Keratinocyte (primary cell): Measurements from ENCODE around the gene STRIP1. TPM values are rescaled to one million over a fixed set of nuclear protein-coding genes. Genes with fewer than 3 reads are reported as not detected.

Source experiments
- DNase-seq: peaks from one replicate; pipeline ENCODE4 v3.0.0-alpha.2; 2011; ENCODE audit warnings: low read depth, missing footprints, low spot score
- FAIRE-seq: peaks from 2 replicates; lab custom pipeline; 2011; peaks lifted over from hg19 to GRCh38; lab: Jason Lieb, UNC
- H2AFZ ChIP-seq: 2 replicates; pipeline ENCODE4 v1.6.0; 2012; ENCODE audit warnings: low read length, control low read depth, inconsistent platforms; ENCODE audit not compliant: control insufficient read depth
- H3K27ac ChIP-seq: 2 replicates; pipeline ENCODE4 v1.5.1; 2011; ENCODE audit warnings: low read length; ENCODE audit not compliant: control insufficient read depth, insufficient read depth
- H3K27me3 ChIP-seq: 3 replicates; pipeline ENCODE4 v1.6.0; 2011; ENCODE audit warnings: low read length; ENCODE audit not compliant: control insufficient read depth, insufficient read depth; ENCODE audit errors: extremely low read depth
- H3K36me3 ChIP-seq, 2 experiments: 2 replicates in 1 of 2; 3 replicates in 1 of 2; pipeline ENCODE4 v1.5.1; 2011; ENCODE audit warnings: low read length in 2 of 2, mild to moderate bottlenecking in 1 of 2; ENCODE audit not compliant: control insufficient read depth in 2 of 2, insufficient read depth in 2 of 2; ENCODE audit errors: extremely low read depth in 1 of 2
- H3K4me1 ChIP-seq: 3 replicates; pipeline ENCODE4 v1.5.1; 2011; ENCODE audit warnings: low read length; ENCODE audit not compliant: control insufficient read depth, insufficient read depth; ENCODE audit errors: extremely low read depth
- H3K4me2 ChIP-seq: 3 replicates; pipeline ENCODE4 v1.6.0; 2011; ENCODE audit warnings: low read depth, low read length; ENCODE audit not compliant: control insufficient read depth, insufficient read depth; ENCODE audit errors: extremely low read depth
- H3K4me3 ChIP-seq, 3 experiments: fragments of 200-600 bp in 1 of 3; sonication (generic) in 1 of 3; 2 replicates in 2 of 3; 3 replicates in 1 of 3; pipeline ENCODE4 v1.5.1; 2011 to 2016; ENCODE audit warnings: low read length in 3 of 3, mild to moderate bottlenecking in 3 of 3, control low read depth in 2 of 3, inconsistent platforms in 1 of 3, low read depth in 1 of 3, mixed read lengths in 1 of 3, mixed run types in 1 of 3, moderate library complexity in 1 of 3; ENCODE audit not compliant: control insufficient read depth in 2 of 3, insufficient read depth in 2 of 3; ENCODE audit errors: extremely low read depth in 1 of 3
- H3K79me2 ChIP-seq: 2 replicates; pipeline ENCODE4 v1.6.0; 2012; ENCODE audit warnings: low read length; ENCODE audit not compliant: control insufficient read depth, insufficient read depth
- H3K9ac ChIP-seq: 3 replicates; pipeline ENCODE4 v1.6.0; 2011; ENCODE audit warnings: low read length; ENCODE audit not compliant: control insufficient read depth, insufficient read depth; ENCODE audit errors: extremely low read depth
- H3K9me1 ChIP-seq: 3 replicates; pipeline ENCODE4 v1.6.0; 2011; ENCODE audit warnings: low read length; ENCODE audit not compliant: control insufficient read depth, insufficient read depth; ENCODE audit errors: extremely low read depth
- H3K9me3 ChIP-seq: 2 replicates; pipeline ENCODE4 v1.5.1; 2012; ENCODE audit warnings: low read depth, low read length; ENCODE audit not compliant: control insufficient read depth
- H4K20me1 ChIP-seq: 3 replicates; pipeline ENCODE4 v1.6.0; 2011; ENCODE audit warnings: low read length; ENCODE audit not compliant: control insufficient read depth, insufficient read depth; ENCODE audit errors: extremely low read depth
- EZH2 ChIP-seq: IDR thresholded peaks from one replicate; pipeline ENCODE4 v1.6.1; 2012; ENCODE audit warnings: inconsistent platforms, mild to moderate bottlenecking, low read length, moderate library complexity
- dilution Hi-C: fragments of 300-500 bp; cut with MboI; formaldehyde crosslinking; loops from one replicate; pipeline ENCODE4 v1.7.0; 2020; ENCODE audit warnings: low sequenced_read_pairs; ENCODE audit not compliant: extremely low pct_ligation_motif_present
- polyA plus RNA-seq, 5 experiments: library from polyadenylated mRNA; depleted of rRNA in 3 of 5; stranded (reverse) in 3 of 5; stranded (forward) in 1 of 5; unstranded in 1 of 5; fragments of >200 nt; gene quantifications; 1 replicate in 1 of 5; 2 replicates in 3 of 5; 3 replicates in 1 of 5; pipeline versions ENCODE4 v1.2.1 to v1.2.3, GENCODE V29; 2011 to 2012; ENCODE audit warnings: missing spikeins in 2 of 5, low read depth in 1 of 5, low replicate concordance in 1 of 5
- TF ChIP-seq, protein P1 (sequence below), 3 experiments: IDR thresholded peaks in 1 of 3; conservative IDR thresholded peaks in 1 of 3; optimal IDR thresholded peaks in 1 of 3; 2 replicates in 2 of 3; 3 replicates in 1 of 3; pipeline versions ENCODE3 to v1.5.1; 2011; ENCODE audit warnings: low read length in 3 of 3, mild to moderate bottlenecking in 3 of 3, moderate library complexity in 2 of 3, control low read depth in 1 of 3, inconsistent platforms in 1 of 3; ENCODE audit not compliant: insufficient read depth in 2 of 3; ENCODE audit errors: extremely low read depth in 1 of 3

Gene STRIP1
- polyA plus RNA-seq, 1 donor (not counting 4 experiments of a cell fraction or from before 2014, with no cell fraction given), result 24.6 TPM

DNA sequence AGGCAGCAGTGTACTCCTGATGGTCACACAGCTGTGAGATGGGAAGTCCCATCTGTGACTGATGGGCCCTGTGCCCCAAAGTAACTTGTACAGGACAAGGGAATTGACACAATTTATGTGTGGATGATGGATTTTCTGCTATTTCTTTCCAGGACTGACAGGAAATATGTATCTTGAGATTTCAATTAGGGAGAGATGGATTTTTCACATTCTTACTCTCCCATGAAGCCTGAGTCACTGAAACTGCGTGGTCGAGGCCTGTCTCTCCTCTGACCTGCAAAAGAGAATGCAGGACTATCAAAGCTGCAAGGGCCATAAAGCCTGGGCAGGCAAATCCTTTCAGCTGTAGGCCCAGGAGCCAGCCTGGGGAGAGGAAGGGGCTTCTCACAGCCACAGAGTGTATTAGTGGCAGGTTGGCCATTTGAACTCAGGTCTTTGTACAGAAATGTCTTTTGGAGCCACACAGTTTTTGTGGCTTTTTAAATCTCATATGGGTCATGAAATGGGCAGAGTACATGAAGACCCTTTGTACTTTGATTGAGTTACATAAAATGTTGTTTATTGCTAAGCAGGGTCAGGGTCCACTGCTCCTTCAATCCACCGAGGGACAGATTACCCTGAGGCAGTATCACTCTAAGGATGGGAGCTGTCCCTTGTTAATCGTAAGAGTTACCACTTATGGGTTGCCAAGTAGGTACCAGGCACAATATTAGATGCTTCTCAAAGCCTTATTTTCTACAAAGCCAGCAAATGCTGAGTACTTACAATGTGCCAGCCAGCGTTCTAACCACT lies 21.3 kb downstream of the STRIP1 start:
- H3K4me2 ChIP-seq, result peak overlapping the region; percentile 59
- no peak for FAIRE-seq
- H3K9ac ChIP-seq, result no peak overlapping the region
- peak overlapping the region; percentile 6 for H3K27ac ChIP-seq
- H3K9me3 ChIP-seq, result no peaks in the 10 kb centered on the region
- H3K9me1 ChIP-seq, result peaks cover 8% of the 10 kb centered on the region
- no peaks in the 10 kb centered on the region for H4K20me1 ChIP-seq
- no peaks in the 10 kb centered on the region for H3K79me2 ChIP-seq
- dilution Hi-C loops, result no loop called here
- H3K36me3 ChIP-seq, result peaks cover 34 to 60% of the 10 kb centered on the region in 2 experiments
- H3K4me3 ChIP-seq, result no peak overlapping the region
- H3K4me1 ChIP-seq, result peaks cover 30% of the 10 kb centered on the region
- no peak overlapping the region for H2AFZ ChIP-seq
- no peaks in the 10 kb centered on the region for H3K27me3 ChIP-seq
- DNase-seq, result no peak
- no peak for TF ChIP-seq EZH2
- TF ChIP-seq, protein P1, sequence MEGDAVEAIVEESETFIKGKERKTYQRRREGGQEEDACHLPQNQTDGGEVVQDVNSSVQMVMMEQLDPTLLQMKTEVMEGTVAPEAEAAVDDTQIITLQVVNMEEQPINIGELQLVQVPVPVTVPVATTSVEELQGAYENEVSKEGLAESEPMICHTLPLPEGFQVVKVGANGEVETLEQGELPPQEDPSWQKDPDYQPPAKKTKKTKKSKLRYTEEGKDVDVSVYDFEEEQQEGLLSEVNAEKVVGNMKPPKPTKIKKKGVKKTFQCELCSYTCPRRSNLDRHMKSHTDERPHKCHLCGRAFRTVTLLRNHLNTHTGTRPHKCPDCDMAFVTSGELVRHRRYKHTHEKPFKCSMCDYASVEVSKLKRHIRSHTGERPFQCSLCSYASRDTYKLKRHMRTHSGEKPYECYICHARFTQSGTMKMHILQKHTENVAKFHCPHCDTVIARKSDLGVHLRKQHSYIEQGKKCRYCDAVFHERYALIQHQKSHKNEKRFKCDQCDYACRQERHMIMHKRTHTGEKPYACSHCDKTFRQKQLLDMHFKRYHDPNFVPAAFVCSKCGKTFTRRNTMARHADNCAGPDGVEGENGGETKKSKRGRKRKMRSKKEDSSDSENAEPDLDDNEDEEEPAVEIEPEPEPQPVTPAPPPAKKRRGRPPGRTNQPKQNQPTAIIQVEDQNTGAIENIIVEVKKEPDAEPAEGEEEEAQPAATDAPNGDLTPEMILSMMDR (optimal IDR thresholded peaks at IDR 0.05 in 1 of 3, IDR thresholded peaks at IDR 0.05 in 1 of 3, conservative IDR thresholded peaks at IDR 0.05 in 1 of 3; ENCODE audit: extremely low read depth in 1 of 3, insufficient read depth in 2 of 3, low read length in 3 of 3), result no peak

DNA sequence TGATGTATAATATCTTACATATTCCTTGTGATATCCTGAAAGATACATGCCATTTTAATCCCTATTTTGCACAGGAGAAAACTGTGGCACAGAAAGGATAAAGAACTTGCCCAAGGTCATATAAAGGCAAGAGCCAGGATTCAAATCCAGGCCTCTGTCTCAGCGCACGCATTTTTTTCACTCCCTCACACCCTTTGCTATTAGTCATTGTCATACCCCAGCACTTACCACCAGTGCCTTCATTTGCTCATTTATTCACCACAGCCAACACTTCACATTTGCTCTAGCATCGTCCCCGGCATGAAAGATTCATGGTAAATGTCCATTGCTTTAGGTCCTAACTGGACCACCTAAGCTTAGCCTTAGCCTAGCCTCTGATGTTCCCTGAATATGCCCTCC lies 21.9 kb downstream of the STRIP1 start:
- H3K36me3 ChIP-seq, result peaks cover 31 to 59% of the 10 kb centered on the region in 2 experiments
- dilution Hi-C loops, result no loop called here
- H2AFZ ChIP-seq, result no peak overlapping the region
- H3K9me3 ChIP-seq, result no peaks in the 10 kb centered on the region
- FAIRE-seq (peak; percentile 29), DNase-seq (no peak)
- no peaks in the 10 kb centered on the region for H3K79me2 ChIP-seq
- no peak overlapping the region for H3K9ac ChIP-seq
- peaks cover 30% of the 10 kb centered on the region for H3K4me1 ChIP-seq
- H3K27ac ChIP-seq, result peak overlapping the region; percentile 68
- no peak overlapping the region for H3K4me3 ChIP-seq
- peaks cover 8% of the 10 kb centered on the region for H3K9me1 ChIP-seq
- TF ChIP-seq EZH2, result no peak
- TF ChIP-seq, protein P1 (optimal IDR thresholded peaks at IDR 0.05 in 1 of 3, IDR thresholded peaks at IDR 0.05 in 1 of 3, conservative IDR thresholded peaks at IDR 0.05 in 1 of 3; ENCODE audit: extremely low read depth in 1 of 3, insufficient read depth in 2 of 3, low read length in 3 of 3), result no peak
- H3K27me3 ChIP-seq, result no peaks in the 10 kb centered on the region
- H4K20me1 ChIP-seq, result no peaks in the 10 kb centered on the region
- H3K4me2 ChIP-seq, result peak overlapping the region; percentile 59
